HG02840 (cell line): Measurements from ENCODE around the gene PPP2R5C.

ENCODE experiments used
- ATAC-seq: cut with Tn5 transposase; IDR thresholded peaks from one replicate; pipeline ENCODE4 v1.9.1; 2021; ENCODE audit warnings: mild to moderate bottlenecking, moderate library complexity, moderate number of reproducible peaks; ENCODE audit not compliant: unreplicated experiment, low FRiP score

Gene PPP2R5C

DNA sequence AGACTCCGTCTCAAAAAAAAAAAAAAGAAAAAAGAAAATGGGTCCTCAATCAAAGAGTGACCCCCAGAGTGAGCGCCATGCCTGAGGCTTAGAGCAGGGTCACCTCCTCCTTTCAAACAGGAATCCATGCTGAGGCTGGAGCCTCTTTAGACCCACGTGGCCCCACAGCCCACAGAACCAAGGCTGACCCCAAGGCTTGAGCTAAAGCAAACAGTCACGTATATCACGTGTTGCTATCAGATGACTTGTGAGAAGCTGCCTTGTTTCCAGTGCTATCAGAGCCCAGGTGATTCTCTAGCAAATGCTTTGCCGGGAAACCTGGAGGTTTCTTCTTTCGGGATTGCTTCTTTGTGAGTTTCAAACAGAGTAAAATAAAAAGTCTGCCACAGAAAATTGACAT, 171.2 kb downstream of the PPP2R5C start:
- ATAC-seq = no peak

DNA sequence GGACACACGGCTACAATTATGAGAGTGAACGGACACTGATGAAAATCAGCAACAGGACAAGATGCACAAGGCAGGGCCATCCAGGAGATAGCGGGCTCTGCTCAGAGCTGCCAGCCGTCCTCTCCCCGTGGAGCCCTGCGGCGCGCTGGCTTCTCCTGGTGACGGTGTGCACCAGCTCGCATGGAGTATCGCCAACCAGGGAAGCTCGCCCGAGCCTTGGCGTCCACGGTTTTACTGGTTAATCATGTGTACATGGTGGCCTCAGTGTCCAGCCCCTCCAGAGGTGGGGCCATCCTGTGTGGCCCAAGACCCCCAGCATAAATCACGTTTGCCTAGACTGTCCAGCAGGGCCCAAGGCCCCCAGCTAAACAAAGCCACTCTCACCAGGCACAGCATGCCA, 171.7 kb downstream of the PPP2R5C start:
- no peak for ATAC-seq

DNA sequence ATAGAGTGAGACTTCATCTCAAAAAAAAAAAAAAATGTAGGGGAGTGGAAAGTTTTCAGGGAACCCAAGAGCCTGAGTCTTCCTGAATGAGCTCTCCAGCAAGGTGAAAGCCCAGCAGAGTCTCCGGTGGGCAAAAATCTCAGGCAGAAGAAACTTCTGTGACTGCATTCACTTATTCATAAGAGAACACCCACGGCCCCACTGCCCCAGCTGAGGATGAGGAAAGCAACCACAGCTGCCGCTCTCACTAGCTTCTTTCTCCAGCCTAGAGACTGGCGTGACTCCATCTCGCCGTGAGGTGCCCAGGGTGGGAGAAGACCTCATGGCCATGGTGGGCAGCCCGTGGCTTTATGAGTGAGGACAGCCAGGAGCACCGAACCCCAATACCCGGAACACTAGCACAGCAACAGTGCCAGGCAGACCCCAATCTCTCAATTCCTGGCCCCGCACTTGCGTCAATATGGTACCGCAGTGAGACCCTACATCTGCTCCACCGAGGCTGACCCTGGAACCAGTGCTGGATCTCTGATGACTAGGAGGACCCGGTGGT, 173.2 kb downstream of the PPP2R5C start:
- ATAC-seq = no peak

DNA sequence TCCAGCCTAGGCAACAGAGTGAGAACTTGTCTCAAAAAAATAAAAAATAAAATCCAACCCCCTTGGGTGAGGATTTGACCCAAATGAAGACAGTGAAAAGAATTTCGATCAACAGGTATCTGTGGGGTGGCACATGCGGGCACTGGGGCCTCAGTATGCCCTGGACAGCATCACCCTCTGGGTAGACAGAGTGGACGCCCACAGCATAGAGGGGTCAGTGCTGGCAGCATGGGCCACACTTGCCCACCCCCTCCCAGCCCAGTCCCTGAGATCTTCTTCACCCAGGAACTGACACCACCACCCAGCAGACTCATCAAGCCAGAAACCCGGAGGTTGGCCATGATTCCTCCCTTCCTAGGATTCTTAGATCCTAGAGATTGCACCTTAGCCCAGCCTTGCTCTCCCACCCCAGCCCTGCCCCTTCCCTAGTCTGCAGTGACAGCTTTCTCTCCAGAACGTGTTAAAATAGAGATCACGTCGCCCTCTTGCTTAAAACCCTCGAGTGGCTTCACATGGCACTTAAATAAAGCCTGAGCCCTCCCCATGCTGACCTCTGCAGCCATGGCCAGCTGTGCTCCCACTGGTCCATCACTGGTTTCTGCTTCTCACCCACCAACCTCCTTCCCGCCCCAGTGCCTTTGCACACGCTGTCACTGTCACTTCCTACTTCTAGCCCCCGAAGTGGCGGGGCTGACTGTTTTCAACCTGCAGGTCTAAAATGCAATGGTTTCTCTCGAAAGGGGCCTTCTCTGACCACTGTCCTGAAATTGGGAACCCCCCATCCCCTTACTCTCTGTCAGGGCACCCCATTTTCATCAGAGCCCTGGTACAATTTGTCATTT, 176.6 kb downstream of the PPP2R5C start:
- ATAC-seq = no peak

DNA sequence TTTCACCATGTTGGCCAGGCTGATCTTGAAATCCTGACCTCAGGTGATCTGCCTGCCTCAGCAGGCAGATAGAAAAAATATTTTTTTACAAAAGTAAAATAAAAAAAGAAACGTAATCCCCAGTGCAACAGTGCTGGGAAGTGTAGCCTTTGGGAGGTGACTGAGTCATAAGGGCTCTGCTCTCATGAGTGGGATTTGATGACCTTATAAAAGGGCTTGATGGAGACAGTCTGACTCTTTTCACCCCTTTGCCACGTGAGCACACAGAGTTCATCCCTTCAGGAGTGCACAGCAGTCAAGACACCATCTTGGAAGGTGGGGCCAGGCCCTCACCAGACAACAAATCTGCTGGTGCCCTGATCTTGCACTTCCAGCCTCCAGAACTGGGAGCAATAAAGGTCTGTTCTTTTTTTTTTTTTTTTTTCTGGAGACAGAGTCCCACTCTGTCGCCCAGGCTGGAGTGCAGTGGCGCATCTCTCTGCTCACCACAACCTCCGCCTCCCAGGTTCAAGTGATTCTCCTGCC, 178.2 kb downstream of the PPP2R5C start:
- no peak for ATAC-seq

DNA sequence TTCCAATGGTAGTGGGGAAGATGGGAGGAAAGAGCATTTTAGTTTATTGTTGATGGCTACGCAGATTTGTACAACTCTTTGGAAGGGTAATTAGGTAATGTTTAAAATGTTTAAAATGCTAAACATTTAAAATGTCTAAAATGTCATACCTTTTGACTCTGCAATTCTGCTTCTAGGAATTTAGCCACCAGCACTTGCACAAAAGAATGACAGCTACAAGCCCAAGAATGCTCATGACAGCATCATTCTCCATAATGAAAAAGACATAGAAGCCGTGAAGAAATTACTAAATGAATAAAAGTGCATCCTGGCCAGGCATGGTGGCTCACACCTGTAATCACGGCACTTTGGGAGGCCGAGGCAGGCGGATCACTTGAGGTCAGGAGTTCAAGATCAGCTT, 182.9 kb downstream of the PPP2R5C start:
- no peak for ATAC-seq

DNA sequence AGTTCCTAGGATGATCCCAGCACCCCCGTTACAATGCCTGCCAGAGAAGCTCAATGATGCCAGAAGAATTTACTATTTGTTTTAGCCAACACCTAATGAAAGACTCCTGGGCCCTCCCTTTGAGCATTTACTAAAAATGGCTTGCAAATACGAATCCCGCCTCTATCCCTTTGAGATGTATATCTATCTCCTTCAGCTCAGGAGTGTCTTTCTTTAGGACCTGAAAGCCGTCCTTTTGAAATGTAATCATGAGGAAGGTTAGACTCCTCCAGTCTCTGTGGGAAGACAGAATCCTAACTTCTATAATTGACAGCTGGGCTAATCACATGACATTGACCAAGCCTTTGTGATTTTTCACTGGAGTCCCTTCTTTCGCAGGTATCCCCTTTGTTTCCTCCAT, 183.7 kb downstream of the PPP2R5C start:
- ATAC-seq = no peak

DNA sequence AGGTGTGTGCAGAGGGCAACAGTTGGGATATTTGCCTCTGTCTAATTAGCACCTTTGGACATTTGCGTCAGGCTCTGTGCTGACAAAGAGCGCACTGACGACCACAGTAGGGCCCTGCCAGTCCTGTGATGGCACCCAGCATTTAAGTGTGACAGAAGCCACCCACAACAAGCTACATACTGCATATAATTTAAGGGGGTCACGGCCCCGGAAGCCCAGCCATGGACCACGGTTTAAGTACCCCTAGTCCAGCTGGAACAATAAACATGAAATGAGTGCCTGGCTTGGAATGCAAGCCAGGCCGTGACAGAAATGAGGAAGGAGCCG, 186.0 kb downstream of the PPP2R5C start:
- no peak for ATAC-seq

DNA sequence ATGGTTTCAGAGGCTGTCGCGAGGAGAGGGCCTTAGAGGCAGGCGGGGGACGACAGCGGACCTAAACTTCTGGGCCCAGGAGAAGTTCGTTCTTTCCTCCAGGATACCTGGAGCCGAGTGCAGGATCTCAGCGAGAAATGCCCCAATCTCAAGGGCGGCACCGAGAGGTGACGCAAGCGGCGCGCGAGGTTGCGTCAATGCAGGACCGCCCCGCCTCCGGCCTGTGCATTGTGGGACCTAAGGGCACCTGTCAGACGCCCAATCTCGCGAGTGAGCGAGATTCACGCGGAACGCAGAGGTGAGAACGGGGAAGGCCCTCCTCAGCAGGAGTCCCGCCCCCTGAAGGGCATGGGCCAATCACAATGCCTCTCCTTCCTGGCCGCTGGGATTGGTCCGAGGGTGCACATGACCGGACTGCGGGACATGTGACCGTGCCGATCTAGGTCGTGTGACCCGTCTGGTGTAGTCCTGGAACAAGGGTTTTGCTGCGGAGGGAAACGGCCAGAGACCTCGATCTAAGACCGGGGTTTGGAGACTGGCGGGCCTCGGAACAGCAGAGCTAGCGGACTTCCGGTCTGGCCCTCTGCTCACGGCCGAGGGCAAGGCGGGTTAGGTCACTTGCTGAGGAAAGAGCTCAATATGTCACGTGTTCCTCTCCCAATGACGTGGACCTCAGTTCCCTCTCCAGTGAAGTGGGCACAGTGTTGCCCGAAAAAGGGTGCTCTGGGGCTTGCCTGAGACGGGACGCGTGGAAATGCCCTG, 186.6 kb downstream of the PPP2R5C start:
- peak; percentile 95 for ATAC-seq

DNA sequence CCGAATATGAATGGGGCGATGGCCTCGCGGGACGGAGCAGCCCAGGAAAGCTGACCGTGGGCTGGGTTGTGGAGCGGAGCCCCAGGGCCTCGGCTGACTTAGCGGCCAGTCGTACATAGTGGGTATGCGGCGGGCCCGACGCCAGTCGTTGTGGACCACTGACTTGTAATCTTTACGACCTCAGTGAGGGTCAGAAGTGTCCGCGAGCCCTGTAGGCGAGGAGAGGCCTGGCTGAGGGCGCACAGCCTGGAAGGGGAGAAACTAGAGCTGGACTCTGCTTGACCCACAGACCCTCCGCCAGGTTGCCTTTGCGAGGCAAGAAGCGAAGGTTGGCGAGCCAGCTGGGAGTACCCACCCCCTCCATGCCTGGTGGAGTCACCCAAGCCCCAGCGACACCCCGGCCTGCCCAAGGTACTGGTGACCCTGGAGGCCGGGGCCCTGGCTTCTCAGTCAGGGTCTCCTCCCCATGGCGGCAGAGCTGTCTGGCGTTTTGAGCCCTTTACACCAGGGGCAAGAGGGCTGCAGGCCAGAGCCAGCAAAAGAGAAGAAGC, 187.2 kb downstream of the PPP2R5C start:
- no peak for ATAC-seq

DNA sequence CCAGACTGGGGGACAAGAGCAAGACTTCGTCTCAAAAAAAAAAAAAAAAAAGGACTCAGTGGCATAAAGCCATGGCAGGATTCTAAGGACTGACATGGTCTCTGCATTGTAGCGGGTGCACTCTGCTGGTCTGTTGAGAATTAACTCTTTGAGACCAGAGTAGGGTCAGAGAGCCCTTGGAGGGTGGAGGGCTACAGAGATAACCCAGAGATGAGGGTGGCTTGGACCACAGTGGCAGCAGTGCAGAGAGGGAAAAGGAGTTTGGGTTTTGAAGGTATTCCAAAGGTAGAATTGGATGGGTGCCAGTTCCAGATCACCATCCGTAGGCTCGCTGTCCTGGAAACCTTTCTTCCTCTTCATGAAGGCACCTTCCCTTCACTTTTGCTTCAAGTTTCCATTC, 188.6 kb downstream of the PPP2R5C start:
- no peak for ATAC-seq

DNA sequence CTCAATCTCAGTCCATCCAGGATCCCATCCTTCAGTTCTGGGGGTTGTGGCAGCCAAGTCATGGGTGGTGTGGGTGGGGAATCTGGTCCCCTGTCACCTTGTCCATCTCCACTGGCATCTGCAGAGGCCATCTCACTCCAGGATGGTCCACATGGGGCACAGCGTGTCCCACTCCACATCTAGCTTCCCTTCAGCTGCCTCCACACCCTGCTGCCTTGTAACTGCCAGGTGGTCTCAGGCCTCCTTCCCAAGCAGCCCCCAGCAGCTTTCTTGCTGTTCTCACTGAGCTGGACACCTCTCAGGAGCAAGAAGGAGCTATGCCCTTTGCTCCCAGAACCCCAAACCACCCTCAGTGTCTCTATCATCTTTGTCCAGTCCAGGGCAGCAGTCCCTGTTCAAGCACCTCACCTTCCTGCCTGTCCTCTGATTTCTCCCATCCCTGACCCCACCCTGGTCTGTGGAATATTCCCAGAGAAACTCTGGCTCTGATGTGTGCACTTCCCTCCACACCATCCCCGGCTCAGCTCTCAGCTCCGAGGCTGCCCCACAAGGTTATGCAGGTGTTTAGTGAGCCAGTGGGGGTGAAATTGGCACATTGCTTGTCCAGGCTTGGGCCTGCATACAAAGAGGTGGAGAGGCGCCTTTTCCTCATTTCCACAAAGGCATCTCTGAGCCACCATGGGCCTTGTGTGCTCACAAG, 189.2 kb downstream of the PPP2R5C start:
- no peak for ATAC-seq

DNA sequence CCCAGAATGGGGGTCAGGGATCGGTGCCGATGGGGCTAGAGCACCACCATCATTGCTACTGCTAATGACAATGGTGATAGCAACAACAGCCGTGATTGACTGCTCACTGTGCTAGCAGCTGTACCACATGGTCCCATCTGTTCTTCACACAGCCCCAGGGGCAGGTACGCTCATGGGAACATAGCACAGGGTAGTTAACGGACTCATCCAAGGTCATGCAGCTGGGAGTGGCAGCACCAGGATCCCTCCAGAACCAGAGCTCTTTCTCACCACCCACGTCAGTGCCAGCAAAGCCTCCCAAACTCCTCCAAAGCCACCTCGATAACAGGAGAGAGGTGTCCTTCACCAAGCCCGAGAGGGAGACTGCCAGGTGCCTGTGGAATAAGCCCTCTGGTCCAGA, 191.6 kb downstream of the PPP2R5C start:
- no peak for ATAC-seq

DNA sequence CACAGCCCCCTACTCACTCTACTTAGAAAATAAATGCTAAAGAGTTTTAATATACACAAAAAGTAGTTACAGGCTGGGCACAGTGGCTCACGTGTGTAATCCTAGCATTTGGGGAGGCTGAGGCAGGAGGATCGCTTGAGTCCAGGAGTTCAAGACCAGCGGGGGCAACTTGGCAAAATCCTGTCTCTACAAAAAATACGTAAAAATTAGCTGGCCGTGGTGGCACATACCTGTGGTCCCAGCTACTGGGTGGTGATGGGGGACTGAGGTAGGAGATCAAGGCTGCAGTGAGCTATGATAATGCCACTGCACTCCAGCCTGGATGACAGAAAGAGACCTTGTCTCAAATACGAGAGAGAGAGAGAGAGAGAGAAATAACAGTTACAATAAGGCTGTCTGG, 193.0 kb downstream of the PPP2R5C start:
- no peak for ATAC-seq

DNA sequence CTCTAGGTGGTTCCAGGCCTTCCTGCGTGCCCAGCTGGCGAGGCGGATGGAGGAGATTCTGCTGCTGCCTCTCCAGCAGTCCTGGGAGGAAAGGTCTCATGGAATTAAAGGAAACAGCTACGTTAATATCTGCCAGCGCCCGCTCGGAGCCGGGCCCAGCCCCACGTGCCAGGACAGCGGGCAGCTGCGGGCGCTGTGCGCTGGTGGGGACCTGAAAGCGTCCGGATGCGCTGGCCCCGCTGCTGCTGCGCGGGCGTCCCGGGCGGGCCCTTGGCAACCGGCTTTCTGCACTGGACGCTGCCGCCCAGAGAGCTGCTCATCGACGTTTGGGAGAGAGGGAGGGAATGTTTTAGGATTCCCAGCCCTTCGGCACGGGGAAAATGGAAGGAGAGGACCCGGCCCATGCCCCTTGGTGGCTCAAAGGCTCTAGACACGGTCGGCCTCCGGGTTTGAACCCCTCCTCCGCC, 194.2 kb downstream of the PPP2R5C start:
- no peak for ATAC-seq

DNA sequence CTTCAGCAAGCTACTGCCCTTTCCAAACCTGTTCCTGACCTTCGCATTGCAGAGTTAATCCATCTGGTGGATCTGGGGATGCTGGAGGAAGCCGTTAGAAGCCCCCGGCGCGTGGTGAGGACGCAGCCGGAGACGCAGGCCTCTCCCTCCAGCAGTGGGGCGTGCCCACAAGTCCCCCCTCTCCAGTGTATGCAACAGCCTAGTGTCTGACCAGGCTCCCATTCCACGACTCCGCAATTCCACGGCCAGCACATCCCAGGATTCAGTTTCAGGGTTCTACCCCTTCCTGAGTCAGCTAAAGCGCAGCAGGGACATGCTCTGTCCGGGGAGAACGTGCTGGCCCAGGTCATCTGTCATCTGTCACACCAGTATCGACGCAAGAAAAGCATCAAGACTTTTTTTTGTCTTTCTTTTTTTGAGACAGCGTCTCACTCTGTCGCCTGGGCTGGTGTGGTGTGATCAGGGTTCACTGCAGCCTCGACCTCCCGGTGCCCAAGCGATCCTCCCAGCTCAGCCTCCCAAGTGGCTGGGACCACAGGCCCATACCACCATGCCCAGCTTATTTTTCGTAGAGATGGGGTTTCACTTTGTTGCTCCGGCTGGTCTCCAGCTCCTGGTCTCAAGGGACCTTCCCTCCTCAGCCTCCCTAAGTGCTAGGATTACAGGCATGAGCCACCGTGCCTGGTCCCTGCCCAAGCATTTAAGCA, 194.8 kb downstream of the PPP2R5C start:
- ATAC-seq = no peak

DNA sequence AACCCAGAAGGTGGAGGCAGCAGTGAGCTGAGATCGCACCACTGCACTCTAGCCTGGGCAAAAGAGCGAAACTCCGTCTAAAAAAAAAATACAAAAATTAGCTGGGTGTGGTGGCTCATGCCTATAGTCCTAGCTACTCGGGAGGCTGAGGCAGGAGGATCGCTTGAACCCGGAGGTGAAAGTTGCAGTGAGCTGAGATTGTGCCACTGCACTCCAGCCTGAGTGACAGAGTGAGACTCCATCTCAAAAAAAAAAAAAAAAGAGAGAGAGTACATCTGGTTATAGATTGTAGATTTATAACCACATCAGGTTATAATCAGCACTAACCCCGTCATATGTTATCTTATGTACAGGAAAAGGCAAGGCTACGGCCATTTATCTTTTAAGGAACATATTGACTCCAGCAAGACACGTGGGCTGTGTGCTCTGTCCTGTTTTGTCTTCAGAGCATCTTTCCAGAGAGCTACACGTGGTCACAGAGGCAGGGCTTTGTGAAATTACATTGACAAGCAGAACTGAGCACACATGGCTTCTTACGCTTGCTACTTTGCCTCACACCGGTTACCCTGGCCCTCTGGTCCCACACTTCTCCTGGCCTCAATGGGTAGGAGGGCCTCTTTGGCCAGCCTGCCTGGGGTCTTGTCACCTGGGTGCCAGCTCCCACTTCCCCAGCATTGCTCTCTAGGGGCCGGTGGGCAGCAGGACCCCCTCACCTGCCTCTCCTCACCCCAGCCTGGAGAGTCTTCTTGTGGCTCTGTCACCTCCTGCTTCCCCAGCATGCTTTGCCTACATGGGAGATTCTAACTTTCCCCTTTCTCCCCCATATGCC, 196.1 kb downstream of the PPP2R5C start:
- no peak for ATAC-seq

DNA sequence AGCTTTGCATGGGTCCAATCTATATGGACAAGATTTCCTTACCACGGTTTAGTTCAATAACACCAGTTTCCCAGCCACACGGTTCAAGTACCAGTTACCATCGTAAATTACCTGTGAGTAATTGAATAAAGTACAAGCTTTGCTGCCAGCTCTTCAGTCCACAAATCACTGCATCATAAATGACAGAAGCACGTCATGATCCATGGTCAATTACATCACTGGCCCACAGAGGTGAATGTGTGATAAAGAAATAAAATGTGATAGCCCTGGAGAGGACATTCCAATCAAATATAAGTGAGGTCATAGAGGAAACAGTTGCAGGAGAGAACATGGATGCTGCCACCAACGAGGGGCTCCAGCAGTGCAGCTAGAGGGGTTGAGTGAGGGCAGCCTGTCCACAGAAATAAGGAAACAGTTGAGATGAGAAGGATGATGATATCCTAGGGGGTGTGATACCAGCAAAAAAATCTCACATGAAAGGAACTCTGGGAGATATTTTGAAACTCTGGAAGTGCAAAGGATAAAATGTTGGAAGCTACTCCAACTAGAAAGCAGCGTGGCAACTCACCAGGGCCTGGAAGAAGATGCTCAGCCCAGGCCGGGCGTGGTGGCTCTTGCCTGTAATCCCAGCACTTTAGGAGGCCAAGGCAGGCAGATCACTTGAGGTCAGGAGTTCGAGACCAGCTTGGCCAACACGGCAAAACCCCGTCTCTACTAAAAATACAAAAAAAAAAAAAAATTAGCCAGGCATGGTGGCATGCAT, 197.1 kb downstream of the PPP2R5C start:
- ATAC-seq = no peak
